GM21576 (cell line): ENCODE results near the gene SDS.
"Not testable (repeated sequence)": the region's sequence is repeated elsewhere in the genome, so short reads cannot be mapped to it uniquely, and the experiment has no call there.

Experiments
- ATAC-seq: cut with Tn5 transposase; IDR thresholded peaks from one replicate; pipeline ENCODE4 v1.9.1; 2021; ENCODE audit warnings: mild to moderate bottlenecking, moderate library complexity; ENCODE audit not compliant: unreplicated experiment

Gene SDS

DNA sequence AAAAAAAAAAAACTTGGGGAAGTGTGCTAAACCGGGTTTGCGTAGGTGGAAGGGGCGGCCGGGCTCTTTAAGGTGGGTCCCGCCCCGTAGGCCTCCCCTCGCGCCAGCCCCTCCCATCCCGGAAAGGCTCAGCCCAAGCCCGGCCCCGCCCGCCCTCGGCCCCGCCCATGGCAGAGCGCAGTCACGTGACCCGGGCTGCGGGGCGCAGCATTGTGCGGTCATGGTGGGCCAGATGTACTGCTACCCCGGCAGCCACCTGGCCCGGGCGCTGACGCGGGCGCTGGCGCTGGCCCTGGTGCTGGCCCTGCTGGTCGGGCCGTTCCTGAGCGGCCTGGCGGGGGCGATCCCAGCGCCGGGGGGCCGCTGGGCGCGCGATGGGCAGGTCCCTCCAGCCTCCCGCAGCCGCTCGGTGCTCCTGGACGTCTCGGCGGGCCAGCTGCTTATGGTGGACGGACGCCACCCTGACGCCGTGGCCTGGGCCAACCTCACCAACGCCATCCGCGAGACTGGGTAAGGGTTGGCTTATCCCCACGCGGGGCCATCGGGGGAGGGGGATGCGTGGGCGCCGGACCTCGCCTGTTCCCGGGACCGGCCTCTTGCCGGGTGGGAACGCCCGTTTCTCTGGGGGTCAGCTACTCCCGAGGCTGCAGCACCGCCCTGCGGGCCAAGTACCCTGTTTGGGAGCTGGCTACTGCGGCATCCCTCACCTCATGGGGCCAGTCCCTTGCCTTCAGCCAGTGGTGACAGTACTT lies 45.1 kb downstream of the SDS start, which contains the start of gene PLBD2:
PLBD2 (plus strand) TSS at position 207 of the 752 bp plus-strand sequence; CDS start at position 221, 14 bp downstream.
- ATAC-seq: peak; percentile 86

DNA sequence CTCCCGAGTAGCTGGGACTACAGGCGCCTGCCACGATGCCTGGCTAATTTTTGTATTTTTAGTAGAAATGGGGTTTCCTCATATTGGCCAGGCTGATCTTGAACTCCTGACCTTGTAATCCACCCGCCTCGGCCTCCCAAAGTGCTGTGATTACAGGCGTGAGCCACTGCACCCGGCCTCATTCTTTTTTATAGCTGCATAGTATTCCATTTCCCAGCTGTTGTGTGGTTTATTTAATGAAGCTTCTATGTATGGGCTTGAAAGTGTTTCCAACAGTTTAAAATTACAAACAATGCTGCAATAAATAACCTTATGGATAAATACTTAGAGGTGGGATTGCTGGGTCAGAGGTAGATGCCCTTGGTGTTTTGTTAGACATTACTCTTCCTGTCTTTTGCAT lies 49.5 kb downstream of the SDS start:
- not testable (repeated sequence) for ATAC-seq

GRCh38 chr12:113351089-113351488 lies 52.6 kb downstream of the SDS start:
- no peak for ATAC-seq

DNA sequence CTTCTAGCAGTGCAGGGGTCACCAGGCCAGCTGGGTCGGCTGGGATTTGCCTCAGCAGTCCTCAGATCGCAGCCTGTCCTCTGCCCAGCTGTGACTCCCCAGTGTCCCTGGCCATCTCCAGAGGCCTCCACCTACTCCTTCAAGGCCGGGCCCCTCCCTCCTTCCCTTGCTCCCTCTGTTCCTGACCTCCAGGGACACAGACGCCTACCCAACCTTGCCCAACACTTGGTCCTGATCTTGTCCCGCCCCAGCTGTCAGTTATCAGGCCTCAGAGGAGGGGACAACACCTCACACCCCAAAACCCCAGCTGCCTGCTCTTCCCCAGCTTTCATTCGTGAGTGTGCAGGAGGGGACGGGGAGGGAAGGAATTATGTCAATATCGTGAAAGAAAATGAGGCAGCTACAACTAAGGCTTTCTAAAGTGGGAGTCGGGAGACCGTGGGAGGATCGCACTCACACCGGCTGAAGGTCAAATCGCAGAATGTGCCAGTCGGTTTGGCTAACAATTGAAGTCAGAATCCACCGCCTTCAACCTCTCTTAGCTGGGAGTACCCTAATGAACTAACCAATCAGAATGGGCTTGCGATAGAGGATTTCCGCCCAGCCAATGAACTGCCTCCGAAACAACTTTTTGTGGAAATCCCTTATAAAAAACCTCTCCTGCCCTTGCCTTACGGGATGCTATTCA lies 54.7 kb downstream of the SDS start:
- ATAC-seq: no peak

GRCh38 chr12:113347892-113348291 lies 55.8 kb downstream of the SDS start:
- no peak for ATAC-seq

DNA sequence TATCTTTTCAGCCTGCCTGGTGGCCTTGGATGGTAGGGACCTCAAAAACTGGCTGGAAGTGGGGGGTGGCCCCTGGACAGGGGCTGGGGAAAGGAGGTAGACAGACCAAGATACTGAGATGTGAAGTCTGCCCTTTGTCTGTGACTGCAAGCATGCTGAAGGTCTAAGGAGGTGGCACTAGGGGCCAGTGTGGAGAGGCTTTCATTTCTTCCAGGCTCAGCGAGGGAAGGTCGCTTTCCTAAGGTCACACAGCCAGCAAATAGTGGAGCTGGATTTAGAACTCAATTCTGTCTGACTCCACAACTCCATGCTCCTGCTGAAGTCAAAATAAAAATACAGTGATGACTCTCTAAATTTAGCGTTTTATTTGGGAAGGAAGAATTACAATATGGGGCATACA lies 56.6 kb downstream of the SDS start:
- no peak for ATAC-seq

DNA sequence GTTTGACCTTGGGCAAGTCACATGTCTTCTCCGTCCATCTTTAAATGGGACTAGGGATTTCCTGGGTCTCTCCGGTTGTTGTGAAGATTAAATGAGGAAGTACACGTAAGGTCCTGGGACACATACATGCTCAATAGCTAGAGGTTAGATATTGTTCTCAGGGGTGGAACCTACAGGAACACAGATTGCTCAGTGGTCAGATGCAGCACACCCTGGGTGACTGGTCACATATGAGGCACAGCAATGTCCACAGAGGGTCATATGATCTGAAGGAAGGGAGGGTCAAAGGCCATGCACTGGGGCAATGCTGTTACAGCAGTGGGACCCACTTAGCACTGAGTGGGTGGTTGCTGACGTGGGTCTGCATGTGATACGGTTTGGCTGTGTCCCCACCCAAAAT lies 57.3 kb downstream of the SDS start:
- ATAC-seq: no peak

- no peak for ATAC-seq
Measured at GRCh38 chr12:113345318-113345717, 58.4 kb downstream of the SDS start.
